Breast epithelium (tissue), 4 donors: ENCODE results near the gene NGB. TPM values are rescaled to one million over a fixed set of nuclear protein-coding genes. Genes with fewer than 3 reads are reported as not detected.

Experiments used
- DNase-seq, 2 donors: peaks; one replicate each; pipeline ENCODE4 v3.0.0-alpha.2; 2019; ENCODE audit warnings: low spot score in 2 of 2
- H3K27ac ChIP-seq, 2 donors: fragments of 200-600 bp; sonication (generic) in 1 of 2; one replicate each; pipeline ENCODE4 v1.5.1; 2016 to 2019; ENCODE audit warnings: mild to moderate bottlenecking in 1 of 2
- H3K27me3 ChIP-seq, 2 donors: fragments of 200-600 bp; sonication (generic) in 1 of 2; one replicate each; pipeline versions ENCODE4 v1.5.1 to v1.6.0; 2017 to 2019; ENCODE audit warnings: control low read depth in 1 of 2, mild to moderate bottlenecking in 1 of 2
- H3K36me3 ChIP-seq: fragments of 200-600 bp; one replicate; pipeline ENCODE4 v1.5.1; 2019
- H3K4me1 ChIP-seq, 2 donors: fragments of 200-600 bp; sonication (generic); one replicate each; pipeline ENCODE4 v1.5.1; 2016 to 2019; ENCODE audit warnings: control low read depth in 1 of 2
- H3K4me3 ChIP-seq, 3 donors: fragments of 200-600 bp; sonication (generic); 1 replicate in 2 of 3; 2 replicates in 1 of 3; pipeline ENCODE4 v1.5.1; 2016 to 2019; ENCODE audit warnings: mild to moderate bottlenecking in 3 of 3, moderate library complexity in 2 of 3
- H3K9me3 ChIP-seq, 2 donors: fragments of 200-600 bp; sonication (generic) in 1 of 2; one replicate each; pipeline ENCODE4 v1.5.1; 2016 to 2019; ENCODE audit warnings: control low read depth in 1 of 2
- CTCF ChIP-seq, 3 donors: fragments of 450-650 bp; IDR thresholded peaks; one replicate each; pipeline ENCODE4 v1.5.1; 2016 to 2017; ENCODE audit warnings: antibody characterized with exemption in 3 of 3, mild to moderate bottlenecking in 3 of 3, moderate library complexity in 3 of 3
- POLR2A ChIP-seq: fragments of 450-650 bp; IDR thresholded peaks from one replicate; pipeline ENCODE4 v1.6.1; 2016; ENCODE audit warnings: antibody characterized with exemption, mild to moderate bottlenecking, moderate library complexity
- POLR2AphosphoS5 ChIP-seq, 3 donors: sonication (generic); formaldehyde crosslinking; IDR thresholded peaks; one replicate each; pipeline ENCODE4 v1.6.1; 2017; ENCODE audit warnings: antibody characterized with exemption in 3 of 3
- intact Hi-C: fragments of 100-400 bp; cut with DNase I; formaldehyde crosslinking; loops from one replicate; pipeline ENCODE4 v1.15.1; 2023; ENCODE audit warnings: low total_unique reads
- total RNA-seq, 3 donors: library from RNA; depleted of rRNA; stranded (reverse); fragments of >200 nt; gene quantifications; one replicate each; pipeline ENCODE4 v1.1.0, GENCODE V29; 2016

The NGB gene
- total RNA-seq, 3 donors from 2014 or later, result not detected

- TF ChIP-seq POLR2AphosphoS5 (IDR thresholded peaks at IDR 0.05), result no peak
- no peak for TF ChIP-seq CTCF (IDR thresholded peaks at IDR 0.05)
- no peak for TF ChIP-seq POLR2A
- no peak overlapping the region for H3K4me3 ChIP-seq
- H3K9me3 ChIP-seq, result no peaks in the 10 kb centered on the region
- no peaks in the 10 kb centered on the region for H3K27me3 ChIP-seq
- no peak for DNase-seq
- H3K36me3 ChIP-seq, result no peaks in the 10 kb centered on the region
- peak overlapping the region in 1 of 2 donors; percentile 23 for H3K27ac ChIP-seq
- peaks cover 3 to 15% of the 10 kb centered on the region in 2 donors for H3K4me1 ChIP-seq
- intact Hi-C loops, result no loop called here
Measured at GRCh38 chr14:77311217-77311616, 40.2 kb upstream of the NGB start.

- peak overlapping the region in 1 of 2 donors; percentile 36 for H3K27ac ChIP-seq
- intact Hi-C loops, result no loop called here
- no peak for DNase-seq
Measured at GRCh38 chr14:77310026-77310425, 39.0 kb upstream of the NGB start.

GRCh38 chr14:77309131-77309530 lies 38.1 kb upstream of the NGB start:
- H3K4me1 ChIP-seq, result peaks cover 2 to 9% of the 10 kb centered on the region in 2 donors
- no peaks in the 10 kb centered on the region for H3K27me3 ChIP-seq
- no peak overlapping the region for H3K27ac ChIP-seq
- no peak overlapping the region for H3K4me3 ChIP-seq
- no peak for DNase-seq
- intact Hi-C loops, result no loop called here
- no peak for TF ChIP-seq POLR2A
- no peak for TF ChIP-seq CTCF (IDR thresholded peaks at IDR 0.05)
- TF ChIP-seq POLR2AphosphoS5 (IDR thresholded peaks at IDR 0.05), result no peak
- no peaks in the 10 kb centered on the region for H3K36me3 ChIP-seq
- no peaks in the 10 kb centered on the region for H3K9me3 ChIP-seq

More at GRCh38 chr14:77310026-77310425, 39.0 kb upstream of the NGB start:
- TF ChIP-seq POLR2AphosphoS5 (IDR thresholded peaks at IDR 0.05), result no peak
- no peak for TF ChIP-seq POLR2A
- TF ChIP-seq CTCF (IDR thresholded peaks at IDR 0.05), result no peak
- Histone ChIP-seq H3K4me1 (peaks cover 3 to 10% of the 10 kb centered on the region in 2 donors), H3K36me3 (no peaks in the 10 kb centered on the region), H3K9me3 (no peaks in the 10 kb centered on the region), H3K4me3 (no peak overlapping the region), H3K27me3 (no peaks in the 10 kb centered on the region)

GRCh38 chr14:77306851-77307496 lies 36.0 kb upstream of the NGB start:
- H3K4me3 ChIP-seq, result peak overlapping the region in 1 of 3 donors; percentile 4
- peaks cover 0 to 9% of the 10 kb centered on the region in 2 donors for H3K4me1 ChIP-seq
- intact Hi-C loops, result no loop called here
- H3K27ac ChIP-seq, result peak overlapping the region; percentile 68 to 83
- H3K27me3 ChIP-seq, result no peaks in the 10 kb centered on the region
- DNase-seq, result no peak
- TF ChIP-seq POLR2A (no peak), POLR2AphosphoS5 (IDR thresholded peaks at IDR 0.05) (no peak), CTCF (IDR thresholded peaks at IDR 0.05) (no peak)
- H3K9me3 ChIP-seq, result no peaks in the 10 kb centered on the region
- H3K36me3 ChIP-seq, result no peaks in the 10 kb centered on the region

- Histone ChIP-seq H3K9me3 (no peaks in the 10 kb centered on the region), H3K36me3 (no peaks in the 10 kb centered on the region), H3K27ac (peak overlapping the region; percentile 68 to 83), H3K4me3 (no peak overlapping the region), H3K27me3 (no peaks in the 10 kb centered on the region), H3K4me1 (peaks cover 0 to 9% of the 10 kb centered on the region in 2 donors)
- no peak for DNase-seq
- TF ChIP-seq POLR2A (no peak), CTCF (IDR thresholded peaks at IDR 0.05) (no peak)
- intact Hi-C loops, result no loop called here
Measured at GRCh38 chr14:77306416-77306815, 35.4 kb upstream of the NGB start.
